ENCODE results near the gene MAPKAP1.

The MAPKAP1 gene

GRCh38 chr9:125638239-125639045, 68.6 kb downstream of the MAPKAP1 start:
- no peaks in the 10 kb centered on the region for H3K27me3 ChIP-seq (ENCODE audit: insufficient read depth, low read length)
- H3K4me3 ChIP-seq (ENCODE audit: low read depth, low read length, poor library complexity, severe bottlenecking) = no peak overlapping the region
- TF ChIP-seq CTCF (IDR thresholded peaks at IDR 0.05; ENCODE audit: low read length) (no peak), EZH2 (IDR thresholded peaks at IDR 0.05; ENCODE audit: borderline replicate concordance, low read length) (no peak)
- no peaks in the 10 kb centered on the region; the same call in 1 of the 2 replicates for H3K36me3 ChIP-seq (ENCODE audit: insufficient read depth, low read length)
- peaks cover 29% of the 10 kb centered on the region for H3K4me1 ChIP-seq (ENCODE audit: insufficient read depth, low read length, severe bottlenecking)
- H3K9ac ChIP-seq (ENCODE audit: low read length) = no peak overlapping the region
- no peak overlapping the region for H2AFZ ChIP-seq (ENCODE audit: low read length)
- no peaks in the 10 kb centered on the region for H3K9me3 ChIP-seq (ENCODE audit: low read length)
- peaks cover 2% of the 10 kb centered on the region; the same call in 1 of the 2 replicates for H3F3A ChIP-seq (ENCODE audit: insufficient read depth, low read length)
- H3K79me2 ChIP-seq (ENCODE audit: insufficient read depth, low read length) = no peaks in the 10 kb centered on the region
- no peak overlapping the region for H3K27ac ChIP-seq (ENCODE audit: low read depth, low read length, poor library complexity, severe bottlenecking)
- no peak overlapping the region for H3K4me2 ChIP-seq (ENCODE audit: low read length)
- no peaks in the 10 kb centered on the region for H3K9me2 ChIP-seq (ENCODE audit: low read depth, low read length)
- H4K20me1 ChIP-seq (ENCODE audit: insufficient read depth, low read length) = no peaks in the 10 kb centered on the region

- Histone ChIP-seq H3K4me3 (ENCODE audit: low read depth, low read length, poor library complexity, severe bottlenecking) (no peak overlapping the region), H3K9ac (ENCODE audit: low read length) (no peak overlapping the region), H3K27me3 (ENCODE audit: insufficient read depth, low read length) (no peaks in the 10 kb centered on the region), H3K4me1 (ENCODE audit: insufficient read depth, low read length, severe bottlenecking) (peaks cover 41% of the 10 kb centered on the region), H3K4me2 (ENCODE audit: low read length) (no peak overlapping the region), H3F3A (ENCODE audit: insufficient read depth, low read length) (peaks cover 14% of the 10 kb centered on the region), H3K27ac (ENCODE audit: low read depth, low read length, poor library complexity, severe bottlenecking) (no peak overlapping the region), H3K79me2 (ENCODE audit: insufficient read depth, low read length) (no peaks in the 10 kb centered on the region), H4K20me1 (ENCODE audit: insufficient read depth, low read length) (no peaks in the 10 kb centered on the region), H3K9me3 (ENCODE audit: low read length) (no peaks in the 10 kb centered on the region), H3K36me3 (ENCODE audit: insufficient read depth, low read length) (no peaks in the 10 kb centered on the region), H2AFZ (ENCODE audit: low read length) (no peak overlapping the region), H3K9me2 (ENCODE audit: low read depth, low read length) (no peaks in the 10 kb centered on the region)
- no peak for TF ChIP-seq CTCF (IDR thresholded peaks at IDR 0.05; ENCODE audit: low read length)
Observed at GRCh38 chr9:125637241-125637640, 69.8 kb downstream of the MAPKAP1 start.

- TF ChIP-seq EZH2 (IDR thresholded peaks at IDR 0.05; ENCODE audit: borderline replicate concordance, low read length) (no peak), CTCF (IDR thresholded peaks at IDR 0.05; ENCODE audit: low read length) (no peak)
- no peaks in the 10 kb centered on the region for H3K9me3 ChIP-seq (ENCODE audit: low read length)
- peaks cover 4% of the 10 kb centered on the region; the same call in 1 of the 2 replicates for H3K79me2 ChIP-seq (ENCODE audit: insufficient read depth, low read length)
- no peak overlapping the region for H3K9ac ChIP-seq (ENCODE audit: low read length)
- H2AFZ ChIP-seq (ENCODE audit: low read length) = no peak overlapping the region
- H3K4me1 ChIP-seq (ENCODE audit: insufficient read depth, low read length, severe bottlenecking) = peaks cover 50% of the 10 kb centered on the region
- no peak overlapping the region for H3K4me2 ChIP-seq (ENCODE audit: low read length)
- H3K9me2 ChIP-seq (ENCODE audit: low read depth, low read length) = no peaks in the 10 kb centered on the region
- no peak overlapping the region for H3K27ac ChIP-seq (ENCODE audit: low read depth, low read length, poor library complexity, severe bottlenecking)
- H3K27me3 ChIP-seq (ENCODE audit: insufficient read depth, low read length) = no peaks in the 10 kb centered on the region
- H3F3A ChIP-seq (ENCODE audit: insufficient read depth, low read length) = peaks cover 16% of the 10 kb centered on the region
- H3K4me3 ChIP-seq (ENCODE audit: low read depth, low read length, poor library complexity, severe bottlenecking) = no peak overlapping the region
- no peaks in the 10 kb centered on the region for H4K20me1 ChIP-seq (ENCODE audit: insufficient read depth, low read length)
- no peaks in the 10 kb centered on the region for H3K36me3 ChIP-seq (ENCODE audit: insufficient read depth, low read length)
Observed at GRCh38 chr9:125635888-125636287, 71.1 kb downstream of the MAPKAP1 start.
